ENCODE data around the gene ITGBL1. TPM values are rescaled to one million over a fixed set of nuclear protein-coding genes. Genes with fewer than 3 reads are reported as not detected.

ITGBL1 gene
- total and polyA plus RNA-seq, 2 donors (not counting 3 experiments of a cell fraction or from before 2014, with no cell fraction given): 4.6 to 8.8 TPM

DNA sequence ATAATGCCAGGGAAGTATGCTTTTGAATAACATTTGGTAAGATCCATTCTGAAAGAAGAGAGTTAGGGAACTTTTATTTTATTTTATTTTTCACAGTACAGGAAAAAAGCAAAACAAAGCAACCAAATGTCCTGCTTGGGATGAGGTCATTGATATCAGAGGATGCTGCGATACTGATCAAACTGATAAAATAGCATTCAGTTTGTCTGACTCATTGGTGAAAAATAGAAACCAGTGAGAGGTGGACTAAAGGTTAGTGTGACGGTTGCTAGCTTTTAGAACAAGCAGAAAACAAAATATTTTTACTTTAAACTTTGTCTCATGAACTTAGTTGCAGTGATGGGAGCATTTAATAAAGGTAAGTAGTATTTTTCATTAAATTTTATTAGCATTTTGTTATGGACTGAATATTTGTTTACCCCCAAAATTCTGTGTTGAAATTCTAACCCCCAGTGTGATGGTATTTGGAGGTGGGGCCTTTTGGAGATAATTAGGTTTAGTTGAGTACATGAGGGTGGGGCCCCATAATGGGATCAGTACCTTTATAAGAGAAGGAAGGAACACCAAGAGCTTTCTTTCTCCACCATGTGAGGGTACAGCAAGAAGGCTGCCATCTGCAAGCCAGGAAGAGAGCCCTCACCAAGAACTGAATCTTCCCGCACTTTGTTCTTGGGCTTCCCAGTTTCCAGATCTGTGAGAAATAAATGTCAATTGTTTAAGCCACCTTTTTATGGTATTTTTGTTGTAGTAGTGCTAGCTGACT lies 37.3 kb downstream of the ITGBL1 start:
- dilution Hi-C loops (cut with MboI; ENCODE audit: extremely low pct_ligation_motif_present, low sequenced_read_pairs) (no loop called here), intact Hi-C loops (cut with micrococcal nuclease) (loop anchor here (1.0 to 10.0 kb wide), 7 partner anchors 22 to 705 kb away; no protein-coding TSS in a partner anchor)
- Histone ChIP-seq H3K27me3 (ENCODE audit: control insufficient read depth in 2 of 2, insufficient read depth in 2 of 2, low read length in 2 of 2) (no peaks in the 10 kb centered on the region), H3K36me3 (ENCODE audit: control insufficient read depth in 2 of 2, extremely low read depth in 1 of 2, insufficient read depth in 2 of 2, low read length in 2 of 2) (no peaks in the 10 kb centered on the region), H3K4me1 (ENCODE audit: control insufficient read depth, extremely low read depth, insufficient read depth, low read length) (peaks cover 50% of the 10 kb centered on the region), H3K79me2 (ENCODE audit: control insufficient read depth, insufficient read depth, low read length) (peaks cover 4% of the 10 kb centered on the region), H3K4me3 (replicated peaks in 1 of 3; ENCODE audit: insufficient read depth in 1 of 3, low read depth in 1 of 3, low read length in 3 of 3) (peak overlapping the region in 1 of 3 experiments; percentile 49), H3K9me1 (replicated peaks; ENCODE audit: control insufficient read depth, extremely low read depth, insufficient read depth, low read length) (no peaks in the 10 kb centered on the region), H3K9me3 (replicated peaks; ENCODE audit: control insufficient read depth, insufficient read depth, low read length) (no peaks in the 10 kb centered on the region), H3K27ac (ENCODE audit: insufficient read depth, low read depth, low read length) (peak overlapping the region; percentile 99), H2AFZ (ENCODE audit: low read depth, low read length) (peak overlapping the region; percentile 13), H3K9ac (replicated peaks; ENCODE audit: extremely low read depth, insufficient read depth, low read length) (peak overlapping the region; percentile 68), H4K20me1 (replicated peaks; ENCODE audit: control insufficient read depth, extremely low read depth, insufficient read depth, low read length) (no peaks in the 10 kb centered on the region), H3K4me2 (ENCODE audit: insufficient read depth, low read length) (peak overlapping the region; percentile 49)
- ChIA-PET CTCF (interaction anchor here (0.8 to 3.1 kb wide), 6 partner anchors 9 to 345 kb away, joined by 3 to 19 read pairs (median 10); no protein-coding TSS in a partner anchor), POLR2A (no interaction called here)
- peak; percentile 80 for FAIRE-seq
- TSS peak; percentile 83 for BruUV-seq (replicated peaks)
- TF ChIP-seq JUN (IDR thresholded peaks at IDR 0.05; ENCODE audit: borderline replicate concordance, insufficient read depth, insufficient read length, low read depth): peak; percentile 99
- TF ChIP-seq POLR2AphosphoS5 (IDR thresholded peaks at IDR 0.05; ENCODE audit: insufficient read depth, low read depth, low read length): peak; percentile 51
- TF ChIP-seq MAX (IDR thresholded peaks at IDR 0.05; ENCODE audit: insufficient read depth, insufficient read length): no peak
- peak; percentile 85 for TF ChIP-seq FOS (IDR thresholded peaks at IDR 0.05; ENCODE audit: borderline replicate concordance, insufficient read depth, low read length)
- TF ChIP-seq GATA2 (IDR thresholded peaks at IDR 0.05; ENCODE audit: insufficient read depth, insufficient read length, low read depth, low read length): peak; percentile 98
- DNase-seq (ENCODE audit: low read depth, low spot score): peak; percentile 90

All from endothelial cell of umbilical vein (primary cell).